ENCODE data around the gene CTNNB1.
"Not testable (repeated sequence)": the region's sequence is repeated elsewhere in the genome, so short reads cannot be mapped to it uniquely, and the experiment has no call there.

The CTNNB1 gene

DNA sequence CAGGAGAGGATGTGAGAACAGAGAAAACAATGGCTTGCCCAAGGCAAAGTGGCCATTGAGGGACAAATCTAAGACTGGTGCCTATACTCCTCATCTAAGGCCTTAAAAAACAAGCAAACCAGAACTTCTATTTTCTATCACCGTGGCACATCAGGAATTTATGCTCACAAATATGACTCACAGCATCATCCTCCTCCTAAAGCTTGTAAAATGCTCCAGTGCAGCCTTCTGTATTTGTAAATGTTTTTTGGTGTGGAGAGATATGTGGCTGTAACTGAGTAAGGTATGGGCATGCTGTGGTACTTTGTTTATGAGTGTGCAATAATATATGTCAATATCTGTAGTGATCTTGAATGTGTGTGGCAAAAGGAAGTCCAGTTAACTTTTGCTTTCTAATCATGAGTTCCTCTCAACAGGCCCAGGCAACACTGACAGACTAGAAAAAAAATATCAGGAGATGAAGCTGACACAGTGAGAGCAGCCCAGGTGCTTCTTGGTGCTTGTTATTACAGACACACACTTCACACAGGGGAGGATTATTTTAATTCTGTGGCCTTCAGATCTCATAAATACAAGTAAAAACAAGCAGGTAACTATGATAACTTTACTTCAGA lies 60.3 kb downstream of the CTNNB1 start:
- DNase-seq, result no peak

DNA sequence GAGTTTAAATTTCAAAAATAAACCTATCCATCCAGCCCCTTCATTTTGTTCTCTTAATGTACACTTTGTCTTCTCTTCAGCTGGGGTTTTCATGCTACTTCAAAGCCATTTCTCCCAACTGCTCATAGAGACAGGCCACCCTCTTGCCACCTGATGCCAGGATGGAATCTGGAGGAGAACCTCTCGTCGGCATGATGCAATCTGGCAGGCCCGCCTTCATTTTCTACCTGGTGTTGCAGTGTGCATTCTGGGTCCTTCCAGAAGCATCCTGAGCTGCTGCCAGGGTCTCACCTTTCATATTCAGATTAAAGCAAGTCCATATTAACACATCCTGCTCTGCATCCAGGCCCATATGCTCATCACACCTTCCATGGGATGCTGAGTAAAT lies 60.8 kb downstream of the CTNNB1 start:
- no peak for DNase-seq

DNA sequence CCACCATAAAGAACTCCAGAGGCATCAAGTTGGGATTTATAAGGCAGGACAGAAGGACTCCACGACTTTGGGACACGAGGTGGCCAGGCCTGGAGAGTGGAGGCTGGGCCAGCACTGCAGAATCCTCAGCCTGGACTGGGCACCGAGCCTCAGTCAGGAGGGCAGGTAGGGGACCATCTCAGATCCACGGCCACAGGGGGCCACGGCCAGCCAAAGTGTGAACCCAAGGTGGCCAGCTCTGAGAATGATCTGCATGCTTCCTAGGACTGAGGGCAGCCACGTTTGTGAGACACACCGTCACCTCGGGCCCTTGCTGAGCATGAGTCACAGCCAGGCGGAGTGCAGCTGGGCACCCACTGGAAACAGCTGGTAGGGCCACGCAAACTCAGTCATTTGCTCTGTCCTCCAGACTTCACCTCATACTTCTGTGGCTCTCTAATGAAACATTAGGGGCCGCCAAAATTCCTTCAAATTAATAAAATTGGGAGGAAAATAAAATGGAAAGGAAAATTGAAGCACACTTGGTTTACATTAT lies 65.8 kb downstream of the CTNNB1 start:
- DNase-seq, result no peak

DNA sequence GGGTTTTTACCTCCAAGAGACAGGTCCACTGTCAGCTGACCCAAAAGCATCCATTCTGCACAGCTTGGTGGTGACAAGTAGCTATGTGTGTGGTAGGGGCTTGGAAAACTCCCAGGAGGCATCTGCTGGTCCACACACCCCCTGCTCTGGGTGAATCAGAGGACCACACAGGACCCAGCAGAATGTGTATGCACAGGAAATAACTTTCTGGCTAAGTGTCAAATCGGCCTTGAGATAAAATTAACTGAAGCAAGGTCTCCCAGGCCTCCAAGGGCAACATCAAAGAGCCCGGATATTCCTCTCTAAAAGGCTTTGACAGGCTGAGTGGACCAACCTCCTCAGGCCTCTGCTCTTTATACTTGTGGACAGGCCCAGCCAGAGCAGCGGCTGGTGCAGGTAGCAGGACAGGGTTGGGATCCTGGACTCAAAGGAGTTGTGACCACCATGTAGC lies 66.5 kb downstream of the CTNNB1 start:
- no peak for DNase-seq

GRCh38 chr3:41267975-41268640 lies 68.8 kb downstream of the CTNNB1 start:
- no peak for DNase-seq

DNA sequence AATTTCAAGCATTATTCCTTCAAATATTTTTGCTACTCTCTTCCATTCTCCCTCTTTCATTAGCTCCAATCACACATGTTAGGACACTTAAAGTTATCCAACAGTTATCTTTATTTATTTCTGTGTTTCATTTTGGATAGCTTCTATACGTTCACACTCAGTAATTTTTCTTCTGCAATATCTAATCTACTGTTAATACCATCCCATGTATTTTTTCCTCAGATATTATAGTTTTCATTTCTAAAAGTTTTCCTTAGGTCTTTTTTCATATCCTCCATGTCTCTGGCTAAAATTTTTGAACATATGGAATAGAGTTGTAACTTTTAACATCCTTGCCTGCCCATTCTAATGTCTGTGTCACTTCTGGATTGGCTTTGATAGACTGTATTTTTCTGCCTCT lies 73.4 kb downstream of the CTNNB1 start:
- no peak for DNase-seq

DNA sequence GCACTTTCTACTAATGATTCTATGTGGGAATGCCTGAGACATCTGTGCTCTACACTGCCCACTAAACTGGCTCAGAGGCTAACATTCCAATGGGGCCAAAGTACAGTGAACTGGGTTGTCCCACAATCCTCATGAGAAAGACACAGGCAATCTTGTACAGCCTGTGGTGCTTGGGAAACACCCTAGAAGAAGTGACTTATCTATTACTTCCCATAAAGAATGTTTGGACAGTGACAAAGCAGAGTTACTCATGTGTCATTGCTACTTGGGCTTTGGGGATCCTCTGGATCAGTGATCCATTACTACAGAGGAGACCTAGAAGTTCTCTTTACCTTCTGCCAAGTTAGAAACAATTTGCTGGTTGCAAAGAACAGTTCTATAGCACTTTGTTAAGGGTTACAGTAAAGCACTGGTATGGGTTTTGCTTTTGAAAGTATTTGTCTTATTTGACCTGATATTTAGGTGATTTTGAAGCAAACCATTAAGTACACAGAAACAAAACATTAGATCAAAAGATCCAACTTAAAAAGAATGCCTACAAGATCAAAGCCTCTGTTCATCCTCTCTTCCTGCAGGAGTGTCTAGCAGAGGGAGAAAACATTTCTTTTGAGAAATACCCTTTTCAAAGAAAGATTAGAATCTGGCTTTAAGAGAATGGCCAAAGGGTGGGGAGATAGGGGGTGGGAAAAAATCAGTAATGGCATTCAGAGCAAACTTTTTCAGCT lies 75.8 kb downstream of the CTNNB1 start:
- DNase-seq, result no peak

GRCh38 chr3:41276191-41276590 lies 76.9 kb downstream of the CTNNB1 start:
- no peak for DNase-seq

GRCh38 chr3:41277790-41278465 lies 78.6 kb downstream of the CTNNB1 start:
- DNase-seq, result no peak

DNA sequence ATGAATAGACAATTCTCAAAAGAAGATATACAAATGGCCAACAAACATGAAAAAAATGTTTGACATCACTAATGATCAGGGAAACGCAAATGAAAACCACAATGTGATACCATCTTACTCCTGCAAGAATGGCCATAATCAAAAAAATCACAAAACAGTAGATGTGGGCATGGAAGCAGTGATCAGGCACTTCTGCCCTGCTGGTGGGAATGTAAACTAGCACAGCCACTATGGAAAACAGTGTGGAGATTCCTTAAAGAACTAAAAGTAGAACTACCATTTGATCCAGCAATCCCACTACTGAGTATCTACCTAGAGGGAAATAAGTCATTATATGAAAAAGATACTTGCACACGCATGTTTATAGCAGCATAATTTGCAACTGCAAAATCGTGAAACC lies 85.6 kb downstream of the CTNNB1 start:
- not testable (repeated sequence) for DNase-seq

GRCh38 chr3:41286305-41286704 lies 87.0 kb downstream of the CTNNB1 start:
- no peak for DNase-seq

DNA sequence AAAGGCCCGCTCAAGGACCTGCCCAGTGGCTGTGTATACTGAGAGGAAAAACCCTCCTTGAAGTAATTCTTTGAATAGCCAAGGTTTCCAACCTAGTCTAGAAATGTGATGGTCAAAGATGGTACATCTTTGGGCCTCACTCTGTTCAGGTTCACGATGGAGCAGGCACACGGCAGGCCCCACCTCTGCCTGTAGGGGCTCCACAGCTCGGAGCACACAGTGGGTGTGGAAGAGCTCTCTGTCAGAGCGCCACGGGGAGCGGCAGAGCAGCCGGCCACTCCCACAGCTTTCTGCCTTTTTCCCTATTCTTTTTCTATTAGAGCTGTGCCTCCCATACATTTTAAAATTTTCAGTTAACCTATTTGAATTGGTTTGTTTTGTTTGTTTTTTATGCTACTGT lies 89.5 kb downstream of the CTNNB1 start:
- DNase-seq, result no peak
